H9 (cell line): Measurements from ENCODE around the gene MGLL. TPM values are rescaled to one million over a fixed set of nuclear protein-coding genes. Genes with fewer than 3 reads are reported as not detected.

Experiments
- DNase-seq: peaks from one replicate; pipeline ENCODE4 v3.0.0-alpha.2; 2017
- H2AFZ ChIP-seq: one replicate; pipeline ENCODE4 v1.6.1; 2013; ENCODE audit warnings: mild to moderate bottlenecking, low read length, control low read depth, moderate library complexity
- H2AK5ac ChIP-seq: 2 replicates; pipeline ENCODE4 v1.6.1; 2013; ENCODE audit warnings: low read length, control low read depth, mixed read lengths; ENCODE audit not compliant: insufficient read length
- H2BK120ac ChIP-seq: one replicate; pipeline ENCODE4 v1.6.1; 2013; ENCODE audit warnings: low read depth, mild to moderate bottlenecking, low read length, control low read depth, inconsistent platforms; ENCODE audit not compliant: poor library complexity, severe bottlenecking
- H2BK12ac ChIP-seq: 2 replicates; pipeline ENCODE4 v1.6.1; 2013; ENCODE audit warnings: low read length, control low read depth, mixed read lengths, low read depth; ENCODE audit not compliant: insufficient read length
- H2BK15ac ChIP-seq: 2 replicates; pipeline ENCODE4 v1.6.1; 2013; ENCODE audit warnings: low read depth, low read length, control low read depth
- H2BK20ac ChIP-seq: one replicate; pipeline ENCODE4 v1.6.1; 2013; ENCODE audit warnings: low read depth, mild to moderate bottlenecking, low read length, control low read depth, inconsistent platforms; ENCODE audit not compliant: poor library complexity, severe bottlenecking
- H2BK5ac ChIP-seq: 2 replicates; pipeline ENCODE4 v1.6.1; 2013; ENCODE audit warnings: low read length, control low read depth, mixed read lengths; ENCODE audit not compliant: insufficient read length
- H3K14ac ChIP-seq: 2 replicates; pipeline ENCODE4 v1.6.1; 2013; ENCODE audit warnings: low read length, control low read depth; ENCODE audit not compliant: insufficient read depth
- H3K18ac ChIP-seq: 2 replicates; pipeline ENCODE4 v1.6.1; 2013; ENCODE audit warnings: low read depth, mild to moderate bottlenecking, mixed read lengths, low read length, control low read depth; ENCODE audit not compliant: insufficient read length
- H3K23ac ChIP-seq: 2 replicates; pipeline ENCODE4 v1.6.1; 2013; ENCODE audit warnings: low read length, control low read depth, mixed read lengths, low read depth; ENCODE audit not compliant: insufficient read length
- H3K23me2 ChIP-seq: 2 replicates; pipeline ENCODE4 v1.6.1; 2013; ENCODE audit warnings: low read depth, mild to moderate bottlenecking, mixed read lengths, low read length, control low read depth; ENCODE audit not compliant: insufficient read length, poor library complexity, severe bottlenecking
- H3K27ac ChIP-seq: 2 replicates; pipeline ENCODE4 v1.5.1; 2013; ENCODE audit warnings: low read length, control low read depth, mixed read lengths, low read depth; ENCODE audit not compliant: insufficient read length
- H3K27me3 ChIP-seq: 2 replicates; pipeline ENCODE4 v1.6.1; 2013; ENCODE audit warnings: low read length, control low read depth, inconsistent platforms; ENCODE audit not compliant: insufficient read depth
- H3K4ac ChIP-seq: 2 replicates; pipeline ENCODE4 v1.6.1; 2013; ENCODE audit warnings: low read depth, mild to moderate bottlenecking, control low read depth, inconsistent platforms, low read length, moderate library complexity
- H3K4me1 ChIP-seq: 2 replicates; pipeline ENCODE4 v1.6.1; 2013; ENCODE audit warnings: low read length, control low read depth, inconsistent platforms; ENCODE audit not compliant: insufficient read depth
- H3K4me2 ChIP-seq: 2 replicates; pipeline ENCODE4 v1.6.1; 2013; ENCODE audit warnings: low read length, control low read depth, mixed read lengths; ENCODE audit not compliant: insufficient read length, insufficient read depth
- H3K56ac ChIP-seq: 2 replicates; pipeline ENCODE4 v1.6.1; 2013; ENCODE audit warnings: low read depth, mild to moderate bottlenecking, mixed read lengths, low read length, control low read depth; ENCODE audit not compliant: insufficient read length
- H3K79me1 ChIP-seq: 2 replicates; pipeline ENCODE4 v1.6.1; 2013; ENCODE audit warnings: low read depth, mild to moderate bottlenecking, moderate library complexity, low read length, control low read depth, inconsistent platforms; ENCODE audit not compliant: insufficient read depth, poor library complexity, severe bottlenecking
- H3K79me2 ChIP-seq: 2 replicates; pipeline ENCODE4 v1.6.1; 2013; ENCODE audit warnings: low read length, control low read depth, inconsistent platforms; ENCODE audit not compliant: insufficient read depth
- H3K9ac ChIP-seq: 2 replicates; pipeline ENCODE4 v1.6.1; 2013; ENCODE audit warnings: low read length, control low read depth, mixed read lengths; ENCODE audit not compliant: insufficient read length; ENCODE audit errors: extremely low read depth
- H3K9me3 ChIP-seq: one replicate; pipeline ENCODE4 v1.6.1; 2013; ENCODE audit warnings: low read depth, low read length, inconsistent platforms; ENCODE audit not compliant: control insufficient read depth
- H3T11ph ChIP-seq: one replicate; pipeline ENCODE4 v1.6.1; 2013; ENCODE audit warnings: mild to moderate bottlenecking, low read length, control low read depth, inconsistent platforms
- H4K20me1 ChIP-seq: one replicate; pipeline ENCODE4 v1.6.1; 2013; ENCODE audit not compliant: control insufficient read depth, insufficient read length, insufficient read depth
- H4K5ac ChIP-seq: 2 replicates; pipeline ENCODE4 v1.6.1; 2013; ENCODE audit warnings: low read depth, mild to moderate bottlenecking, mixed read lengths, low read length, control low read depth; ENCODE audit not compliant: insufficient read length
- H4K8ac ChIP-seq: replicated peaks from 2 replicates; pipeline ENCODE4 v1.6.1; 2013; ENCODE audit warnings: low read length, control low read depth, mixed read lengths, low read depth; ENCODE audit not compliant: insufficient read length
- H4K91ac ChIP-seq: 2 replicates; pipeline ENCODE4 v1.6.1; 2013; ENCODE audit warnings: low read depth, mild to moderate bottlenecking, moderate library complexity, mixed read lengths, low read length, control low read depth; ENCODE audit not compliant: insufficient read length
- H3K27ac Mint-ChIP-seq, 3 experiments: 2 replicates in 2 of 3; 3 replicates in 1 of 3; pipeline ENCODE4 v1.8.0; 2020 to 2021; ENCODE audit warnings: mixed read lengths in 3 of 3, mild to moderate bottlenecking in 1 of 3, moderate library complexity in 1 of 3
- H3K27me3 Mint-ChIP-seq: 2 replicates; pipeline ENCODE4 v1.8.0; 2021; ENCODE audit warnings: low read depth, mild to moderate bottlenecking, moderate library complexity, mixed read lengths
- H3K36me3 Mint-ChIP-seq, 3 experiments: 2 replicates in 2 of 3; 3 replicates in 1 of 3; pipeline ENCODE4 v1.8.0; 2020 to 2021; ENCODE audit warnings: low read depth in 3 of 3, mixed read lengths in 3 of 3; ENCODE audit not compliant: insufficient read depth in 1 of 3
- H3K4me1 Mint-ChIP-seq, 2 experiments: 2 replicates each; pipeline ENCODE4 v1.8.0; 2020; ENCODE audit warnings: mixed read lengths in 2 of 2
- H3K4me3 Mint-ChIP-seq, 2 experiments: 2 replicates in 1 of 2; 3 replicates in 1 of 2; pipeline ENCODE4 v1.8.0; 2020 to 2021; ENCODE audit warnings: mild to moderate bottlenecking in 2 of 2, mixed read lengths in 2 of 2, moderate library complexity in 1 of 2
- H3K9me3 Mint-ChIP-seq, 2 experiments: 2 replicates in 1 of 2; 3 replicates in 1 of 2; pipeline ENCODE4 v1.8.0; 2020; ENCODE audit warnings: mild to moderate bottlenecking in 2 of 2, mixed read lengths in 2 of 2, moderate library complexity in 1 of 2
- WGBS: extraction: QIAGEN DNeasy Blood & Tissue Kit; methylation state at CpG from one replicate; pipeline ENCODE4 v1.1.7; 2013; ENCODE audit warnings: missing lambda C conversion rate, low lambda C conversion rate, mixed read lengths; ENCODE audit not compliant: insufficient read length; ENCODE audit errors: extremely low coverage; 5-methylcytosine and 5-hydroxymethylcytosine counted together
- total RNA-seq: library from RNA; stranded (reverse); gene quantifications from 2 replicates; pipeline ENCODE4 v1.2.1, GENCODE V29; 2021
- TF ChIP-seq, protein P1 (sequence below): fragments of 200-600 bp; sonication (generic); conservative IDR thresholded peaks from 3 replicates; pipeline ENCODE4 v1.8.0; 2021; ENCODE audit warnings: antibody characterized with exemption, mild to moderate bottlenecking

Gene MGLL
- total RNA-seq, 1 experiment from 2014 or later: 0.11 TPM

DNA sequence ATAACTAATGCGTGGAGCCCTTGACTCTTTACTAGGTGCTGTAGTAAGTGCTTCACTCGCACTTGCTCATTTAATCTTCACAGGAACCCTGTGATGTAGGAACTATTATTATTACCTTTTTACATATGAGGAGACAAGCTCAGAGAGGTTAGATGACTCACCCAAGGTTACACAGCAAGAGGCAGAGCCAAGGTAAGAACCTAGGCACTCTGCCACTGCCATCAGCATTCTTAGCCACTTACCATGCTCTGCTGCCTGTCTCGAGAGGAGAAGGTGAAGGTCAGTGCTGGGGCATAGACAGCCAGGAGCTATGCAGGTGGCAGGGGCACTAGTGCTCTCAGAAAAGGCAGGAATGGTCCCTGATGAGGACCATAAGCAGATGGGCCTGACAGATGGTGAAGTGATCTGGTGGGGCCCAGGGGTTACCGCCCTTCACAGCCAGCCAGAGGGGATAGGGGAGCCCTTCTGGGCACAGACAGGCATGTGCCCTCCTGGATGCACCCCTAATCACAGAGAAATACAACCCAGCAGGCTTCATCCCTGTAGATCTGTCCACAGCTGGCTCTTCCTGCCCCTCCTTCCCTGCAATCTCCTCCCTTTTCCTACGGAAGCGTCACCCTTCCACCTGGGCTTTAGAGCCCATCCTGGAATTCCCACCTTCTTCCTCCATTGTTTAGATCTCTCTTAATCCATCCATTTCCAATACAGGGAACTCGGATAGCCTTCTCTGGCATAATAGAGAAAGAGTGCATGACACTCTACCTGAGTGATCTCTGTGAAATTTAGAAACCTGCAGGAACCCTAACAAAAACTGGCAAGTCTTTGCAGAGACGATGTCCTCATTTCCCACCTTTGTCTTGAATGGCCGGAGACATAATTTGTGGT is 122.7 kb downstream of the MGLL start:
- Histone ChIP-seq H3K9ac (no peak overlapping the region), H3K14ac (no peak overlapping the region), H4K91ac (no peak overlapping the region), H3K79me2 (no peaks in the 10 kb centered on the region), H4K20me1 (no peaks in the 10 kb centered on the region), H3K4me1 (no peaks in the 10 kb centered on the region), H3K56ac (no peak overlapping the region), H2BK15ac (no peak overlapping the region), H3K4me2 (no peak overlapping the region), H2AK5ac (no peak overlapping the region), H4K8ac (no peak overlapping the region), H3K27me3 (no peaks in the 10 kb centered on the region), H2BK12ac (no peak overlapping the region), H3K4ac (no peak overlapping the region), H4K5ac (no peak overlapping the region), H3K23me2 (no peaks in the 10 kb centered on the region), H3K18ac (no peak overlapping the region), H3K9me3 (no peaks in the 10 kb centered on the region), H2BK20ac (no peak overlapping the region), H3K23ac (no peak overlapping the region), H3K79me1 (no peaks in the 10 kb centered on the region), H3T11ph (no peak overlapping the region), H3K27ac (no peak overlapping the region), H2BK120ac (no peak overlapping the region), H2BK5ac (no peak overlapping the region), H2AFZ (no peak overlapping the region)
- H3K36me3 Mint-ChIP-seq: 0 out of 7 replicates have a peak, but pooled peaks cover 0 to 6% (median 2%) of the 10 kb centered on the region in 3 experiments
- DNase-seq: no peak
- WGBS: no CpG with 5 or more reads among the region's 9 CpGs
- no peaks in the 10 kb centered on the region for H3K27me3 Mint-ChIP-seq
- TF ChIP-seq, protein P1, sequence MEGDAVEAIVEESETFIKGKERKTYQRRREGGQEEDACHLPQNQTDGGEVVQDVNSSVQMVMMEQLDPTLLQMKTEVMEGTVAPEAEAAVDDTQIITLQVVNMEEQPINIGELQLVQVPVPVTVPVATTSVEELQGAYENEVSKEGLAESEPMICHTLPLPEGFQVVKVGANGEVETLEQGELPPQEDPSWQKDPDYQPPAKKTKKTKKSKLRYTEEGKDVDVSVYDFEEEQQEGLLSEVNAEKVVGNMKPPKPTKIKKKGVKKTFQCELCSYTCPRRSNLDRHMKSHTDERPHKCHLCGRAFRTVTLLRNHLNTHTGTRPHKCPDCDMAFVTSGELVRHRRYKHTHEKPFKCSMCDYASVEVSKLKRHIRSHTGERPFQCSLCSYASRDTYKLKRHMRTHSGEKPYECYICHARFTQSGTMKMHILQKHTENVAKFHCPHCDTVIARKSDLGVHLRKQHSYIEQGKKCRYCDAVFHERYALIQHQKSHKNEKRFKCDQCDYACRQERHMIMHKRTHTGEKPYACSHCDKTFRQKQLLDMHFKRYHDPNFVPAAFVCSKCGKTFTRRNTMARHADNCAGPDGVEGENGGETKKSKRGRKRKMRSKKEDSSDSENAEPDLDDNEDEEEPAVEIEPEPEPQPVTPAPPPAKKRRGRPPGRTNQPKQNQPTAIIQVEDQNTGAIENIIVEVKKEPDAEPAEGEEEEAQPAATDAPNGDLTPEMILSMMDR: no peak
- no peak overlapping the region for H3K27ac Mint-ChIP-seq
- peaks cover 3 to 7% of the 10 kb centered on the region in 2 experiments for H3K9me3 Mint-ChIP-seq
- peaks cover 7 to 22% of the 10 kb centered on the region in 2 experiments for H3K4me1 Mint-ChIP-seq
- no peak overlapping the region; a peak in 1 of 5 replicates for H3K4me3 Mint-ChIP-seq
